GM18520 (cell line): ENCODE measurements around the gene PIGA.
"Not testable (repeated sequence)": the region's sequence is repeated elsewhere in the genome, so short reads cannot be mapped to it uniquely, and the experiment has no call there.

Source experiments
- ATAC-seq: cut with Tn5 transposase; IDR thresholded peaks from one replicate; pipeline ENCODE4 v1.9.1; 2021; ENCODE audit not compliant: unreplicated experiment

Gene PIGA

DNA sequence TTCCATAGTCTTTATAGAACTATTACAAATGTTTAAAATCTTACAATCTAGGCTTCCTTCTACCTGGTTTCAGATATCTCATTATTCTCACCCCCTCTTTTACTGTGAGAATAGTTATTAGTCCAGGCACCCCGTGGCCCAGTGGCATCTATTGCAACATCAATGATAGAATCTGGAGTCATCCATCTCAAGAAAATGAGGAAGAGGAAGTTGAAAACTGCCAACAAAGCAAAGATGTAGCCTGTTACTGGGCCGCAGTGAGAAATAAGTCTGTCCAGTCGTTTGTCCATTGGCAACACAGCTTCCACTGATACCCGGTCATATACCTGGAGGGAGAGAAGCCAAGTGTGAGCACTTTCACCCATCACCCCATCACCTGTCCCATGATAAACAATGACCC, 13.9 kb downstream of the PIGA start:
- ATAC-seq, result no peak

DNA sequence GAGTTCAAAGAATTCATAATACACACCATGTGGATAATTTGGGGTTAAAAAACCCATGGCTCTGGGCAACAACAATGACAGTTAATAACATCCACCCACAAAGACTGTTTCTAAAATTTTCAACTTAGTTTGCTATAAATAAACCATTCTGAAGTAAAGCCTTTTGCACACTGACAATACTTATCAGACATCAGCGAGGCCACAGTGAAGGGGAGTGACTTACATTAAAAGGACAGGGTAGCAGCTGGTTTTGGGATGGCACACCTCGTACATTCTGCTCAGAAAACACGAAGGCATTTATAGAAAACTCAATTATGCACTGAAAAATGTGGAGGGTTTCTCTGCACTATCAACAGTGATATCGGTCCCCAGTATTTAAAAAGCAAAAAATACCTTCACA, 15.0 kb downstream of the PIGA start:
- no peak for ATAC-seq

DNA sequence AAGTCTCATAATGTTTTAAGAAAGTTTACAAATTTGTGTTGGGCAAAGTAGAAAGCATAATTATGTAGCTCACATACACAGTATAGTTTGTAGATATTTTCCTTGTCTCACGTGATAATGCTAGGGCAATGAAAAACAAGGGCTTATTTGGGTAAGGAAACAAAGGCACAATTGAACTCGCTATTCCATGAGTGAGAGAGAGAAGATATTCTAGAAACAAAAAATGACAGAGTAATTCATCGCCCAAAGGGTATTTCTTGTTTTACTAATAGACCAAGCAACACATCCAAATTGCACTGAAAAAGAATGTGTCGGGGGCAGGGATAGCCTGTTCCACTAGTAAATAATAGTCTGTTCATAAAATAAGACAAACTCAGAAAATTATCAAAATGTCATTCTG, 16.2 kb downstream of the PIGA start:
- ATAC-seq, result no peak

DNA sequence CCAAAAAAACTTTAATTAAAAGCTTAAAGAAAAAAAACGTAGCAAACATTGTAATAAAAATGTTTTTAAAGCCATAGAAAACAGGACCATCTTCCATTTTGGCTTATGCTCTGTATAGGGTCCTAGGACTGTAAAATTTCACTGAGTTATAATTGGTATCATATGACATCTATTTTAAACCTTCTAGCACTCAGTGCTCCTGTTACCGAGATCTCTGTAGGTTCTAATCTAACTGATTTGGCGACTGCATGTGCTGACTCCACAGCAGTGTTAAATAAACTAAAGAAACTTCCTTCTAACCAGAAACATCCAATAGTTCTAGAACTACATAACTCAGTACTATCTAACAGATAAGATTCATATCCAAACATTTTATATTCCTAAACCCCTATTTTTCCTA, 19.8 kb downstream of the PIGA start, which contains the start of gene ASB11:
Gene ASB11, minus strand, starts transcription at position 132 of the 400 bp plus-strand sequence. Its CDS starts 35 bp downstream, at position 97.
- no peak for ATAC-seq

DNA sequence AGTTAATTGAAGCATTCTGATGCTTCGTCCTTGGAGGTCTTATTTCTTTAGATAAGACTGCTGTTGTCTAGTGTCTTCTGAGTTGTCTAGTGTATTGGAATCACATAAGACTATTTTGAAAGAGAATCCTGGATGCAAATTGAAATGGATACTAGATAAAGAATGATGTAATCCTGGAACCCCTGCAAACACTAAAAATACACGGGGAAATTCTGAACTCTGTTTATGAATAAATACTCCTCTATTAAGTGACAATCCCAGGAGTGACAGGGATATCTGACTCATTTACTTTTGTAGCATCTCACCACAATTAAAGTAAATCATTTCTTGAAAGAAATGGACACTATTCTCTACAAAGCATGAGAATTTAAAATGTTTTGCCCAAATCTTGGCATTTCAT, 20.9 kb downstream of the PIGA start:
- ATAC-seq, result no peak

DNA sequence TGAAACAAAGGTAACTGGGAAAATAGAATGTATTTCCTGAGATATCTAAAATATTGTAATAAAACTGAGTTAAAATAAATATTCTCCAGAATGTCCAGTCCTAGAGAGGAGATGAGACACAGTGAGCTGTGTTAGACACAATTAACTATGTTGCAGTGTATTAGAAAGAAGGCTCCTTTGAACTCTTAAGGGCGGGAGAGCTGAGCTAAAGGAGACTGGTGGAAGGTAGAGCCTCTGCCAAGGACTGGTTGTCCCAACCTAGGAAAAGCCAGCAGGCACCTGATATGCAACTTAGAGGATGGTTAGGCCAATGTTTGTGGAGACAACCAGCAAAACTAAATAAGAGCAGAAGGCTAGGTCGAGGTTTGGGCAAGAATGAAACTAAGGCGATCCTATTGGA, 24.2 kb downstream of the PIGA start:
- ATAC-seq, result no peak

DNA sequence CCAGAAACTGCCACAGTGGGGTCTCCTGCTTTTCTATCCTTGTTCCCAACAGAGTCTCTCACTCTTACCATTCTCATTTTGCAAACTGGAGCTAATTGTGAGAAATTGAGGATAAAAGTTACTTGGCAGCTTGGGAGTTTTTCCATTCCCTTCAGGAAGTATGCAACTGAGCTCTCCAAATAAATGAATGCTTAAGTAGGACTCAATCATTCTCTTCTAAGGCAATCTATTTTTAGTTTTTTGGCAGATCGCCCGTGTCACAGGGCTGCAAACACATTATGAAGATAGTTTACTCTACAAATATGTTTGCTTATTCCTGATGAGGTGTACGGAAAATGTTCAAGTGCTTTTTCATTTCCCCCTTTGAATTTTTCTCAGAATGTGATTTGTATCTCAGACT, 25.2 kb downstream of the PIGA start:
- no peak for ATAC-seq

DNA sequence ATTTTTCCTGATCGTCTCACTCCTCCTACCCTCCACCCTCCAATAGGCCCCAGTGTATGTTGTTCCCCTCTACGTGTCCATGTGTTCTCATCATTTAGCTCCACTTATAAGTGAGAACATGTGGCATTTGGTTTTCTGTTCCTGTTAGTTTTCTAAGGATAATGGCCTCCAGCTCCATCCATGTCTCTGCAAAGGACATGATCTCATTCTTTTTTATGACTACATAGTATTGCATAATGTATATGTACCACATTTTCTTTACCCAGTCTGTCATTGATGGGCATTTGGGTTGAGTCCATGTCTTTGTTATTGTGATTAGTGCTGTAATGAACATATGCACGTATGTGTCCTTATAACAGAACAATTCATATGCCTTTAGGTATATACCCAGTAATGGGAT, 29.4 kb downstream of the PIGA start:
- not testable (repeated sequence) for ATAC-seq

DNA sequence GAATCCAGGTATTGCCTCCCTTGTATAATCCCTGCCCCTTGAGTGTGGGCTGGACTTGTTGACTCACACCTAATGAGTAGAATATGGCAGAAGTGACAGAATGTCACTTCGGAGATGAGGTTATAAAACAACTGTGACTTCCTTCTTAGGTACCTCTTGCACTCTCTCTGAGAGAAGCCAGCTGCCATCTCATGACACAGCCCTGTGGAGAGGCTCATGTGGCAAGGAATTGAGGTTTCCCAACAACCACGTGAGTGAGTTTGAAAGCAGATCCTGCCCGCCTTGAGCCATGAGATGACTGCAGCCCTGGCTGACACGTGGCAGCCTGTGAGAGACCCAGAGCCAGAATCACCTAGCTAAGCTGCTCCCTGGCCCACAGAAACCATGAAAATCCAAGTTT, 33.4 kb downstream of the PIGA start:
- ATAC-seq, result no peak

DNA sequence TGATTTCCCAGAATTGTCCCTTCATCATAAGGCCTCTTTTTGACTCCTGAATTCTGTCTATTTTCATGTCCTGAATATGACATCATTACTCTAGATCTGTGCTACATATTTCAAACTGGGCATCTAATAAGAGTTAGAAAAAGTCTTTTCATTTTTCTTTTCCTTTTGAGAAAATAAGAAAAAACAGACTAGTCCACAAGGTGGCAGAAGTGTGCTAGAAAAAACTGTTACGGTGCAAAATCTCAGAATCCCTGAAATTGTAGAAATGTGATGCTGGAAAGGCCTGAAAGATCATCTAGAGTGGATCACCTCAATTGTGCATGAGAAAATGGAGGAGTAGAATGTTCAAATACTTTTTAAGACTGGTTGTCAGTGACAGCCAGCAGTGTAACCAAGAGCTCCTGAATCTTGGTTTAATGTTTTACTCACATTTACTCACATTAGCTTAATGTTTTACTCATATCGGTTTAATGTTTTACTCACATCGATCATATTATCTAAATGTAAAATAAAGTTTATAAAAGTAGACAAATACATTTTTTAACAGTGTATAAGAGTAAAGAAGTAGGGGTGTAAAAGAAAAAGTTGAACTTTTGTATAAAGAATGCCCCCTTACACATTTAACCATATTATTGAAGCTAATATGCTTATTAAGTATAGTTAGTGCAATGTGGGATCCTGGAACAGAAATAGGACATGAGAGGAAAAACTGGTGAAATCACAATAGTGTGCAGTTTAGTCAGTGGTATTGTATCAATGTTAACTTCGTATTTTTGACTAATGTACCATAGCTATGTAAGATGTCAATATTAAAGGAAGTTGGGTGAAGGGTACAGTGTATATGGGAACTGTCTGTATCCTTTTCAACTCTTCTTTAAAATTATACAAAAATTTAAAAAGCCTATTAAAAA, 35.1 kb downstream of the PIGA start:
- no peak for ATAC-seq

DNA sequence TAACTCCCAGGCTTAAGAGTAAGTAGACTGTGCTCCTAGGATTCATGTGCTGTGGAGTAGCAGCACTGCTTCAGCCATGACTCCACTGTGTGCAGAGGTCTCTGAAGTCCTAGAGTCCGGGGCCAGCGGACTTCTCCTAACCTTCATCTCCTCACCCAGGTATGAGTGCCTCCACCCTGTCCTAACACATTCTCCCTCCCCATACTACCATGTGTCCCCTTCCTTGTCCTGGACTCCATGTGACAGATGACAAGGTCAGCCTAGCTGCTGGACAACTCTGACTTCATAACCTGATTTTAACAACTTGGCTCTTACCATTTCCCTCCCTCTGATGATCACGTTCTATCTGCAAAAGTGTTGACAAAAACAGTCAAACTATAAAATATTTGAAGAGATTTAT, 36.5 kb downstream of the PIGA start:
- no peak for ATAC-seq

DNA sequence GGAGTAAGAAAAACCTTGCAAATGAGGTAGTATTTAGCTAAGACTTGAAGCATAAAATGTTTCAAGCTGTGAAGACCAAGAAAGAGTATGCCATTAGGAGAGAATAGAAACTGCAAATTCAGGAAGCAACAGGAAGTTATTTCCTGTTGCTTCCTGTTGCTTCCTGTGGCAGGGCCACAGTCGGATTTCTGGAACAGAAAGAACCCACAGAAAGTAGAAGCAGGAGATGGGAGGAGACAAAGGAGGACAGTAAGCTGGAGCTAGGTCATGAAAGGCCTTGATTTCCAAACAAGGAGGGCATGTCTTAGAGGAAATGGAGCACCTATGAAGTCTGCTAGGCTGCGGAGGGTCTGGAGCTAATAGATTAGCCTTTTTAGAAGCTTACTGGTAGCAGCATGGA, 37.1 kb downstream of the PIGA start:
- no peak for ATAC-seq

DNA sequence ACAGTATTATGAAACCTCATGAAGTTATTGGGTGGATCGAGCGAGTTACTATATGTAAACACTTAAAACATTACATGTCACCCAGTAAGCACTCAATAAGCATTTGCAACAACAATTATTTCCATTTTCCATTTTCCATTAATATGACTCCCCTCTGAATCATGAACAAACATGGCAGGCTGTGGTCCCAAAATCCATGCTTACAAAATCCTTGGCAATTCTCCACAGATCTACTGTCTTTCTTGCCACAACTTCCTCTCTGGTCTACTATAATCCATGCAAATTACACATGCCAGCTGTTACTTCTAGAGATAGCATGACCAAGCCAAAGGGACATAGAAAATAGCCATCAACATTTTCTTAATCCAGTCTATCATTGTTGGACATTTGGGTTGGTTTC, 41.9 kb downstream of the PIGA start:
- no peak for ATAC-seq

DNA sequence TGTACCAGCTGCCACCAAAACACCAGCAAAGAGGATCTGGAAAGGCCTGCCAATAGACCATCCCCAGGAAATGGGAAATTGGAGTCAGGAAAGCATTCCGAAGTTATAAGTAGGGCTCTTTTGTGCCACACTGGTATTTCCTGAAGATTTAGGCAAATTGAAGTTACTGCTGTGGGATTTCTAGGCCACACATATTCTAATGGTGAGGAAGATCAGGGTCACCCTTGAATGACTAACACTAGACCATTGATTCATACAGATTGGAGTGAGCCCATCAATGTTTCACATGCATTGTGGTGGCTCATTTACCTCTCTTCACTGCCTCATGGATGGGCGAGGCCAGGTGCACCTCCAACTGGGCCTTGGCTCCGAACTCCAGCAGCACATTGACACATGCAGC, 42.5 kb downstream of the PIGA start:
- no peak for ATAC-seq

DNA sequence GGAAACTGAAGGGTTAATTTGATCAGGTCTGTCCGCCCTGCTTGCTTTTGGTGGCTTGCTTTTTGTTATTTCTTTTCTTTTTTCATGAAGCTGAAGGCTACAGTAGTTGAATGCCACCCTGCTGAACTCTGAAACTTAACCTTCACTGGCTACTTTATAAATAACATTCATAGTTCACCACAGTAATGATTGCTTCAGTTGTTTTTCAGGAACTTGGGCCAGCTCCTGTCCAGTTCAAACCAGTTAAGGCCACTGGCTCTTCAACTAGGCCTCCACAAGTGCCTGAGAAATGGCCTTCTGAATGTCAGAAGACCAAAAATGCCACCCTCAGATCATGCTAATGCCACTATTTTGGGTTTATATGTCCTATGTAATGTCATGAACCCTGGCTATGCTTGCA, 57.7 kb downstream of the PIGA start:
- no peak for ATAC-seq

DNA sequence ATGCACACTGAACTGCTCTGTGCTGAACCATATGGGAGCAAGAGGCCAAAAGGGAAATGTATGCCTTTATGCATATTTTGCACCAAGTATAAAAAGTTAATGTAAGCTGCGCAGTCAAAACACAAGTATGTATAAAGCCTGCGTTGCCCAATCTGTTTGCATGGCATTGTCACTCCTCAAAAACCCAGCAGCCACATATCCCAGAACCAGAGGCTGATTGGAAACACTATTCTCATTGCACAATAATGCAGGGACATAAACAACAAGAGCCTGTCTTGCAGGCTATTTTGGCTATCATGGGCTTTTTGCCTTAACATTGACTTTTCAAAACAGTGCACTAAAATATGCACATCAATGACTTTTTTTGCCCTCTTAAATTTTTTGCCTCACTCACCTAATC, 60.4 kb downstream of the PIGA start:
- ATAC-seq, result no peak

DNA sequence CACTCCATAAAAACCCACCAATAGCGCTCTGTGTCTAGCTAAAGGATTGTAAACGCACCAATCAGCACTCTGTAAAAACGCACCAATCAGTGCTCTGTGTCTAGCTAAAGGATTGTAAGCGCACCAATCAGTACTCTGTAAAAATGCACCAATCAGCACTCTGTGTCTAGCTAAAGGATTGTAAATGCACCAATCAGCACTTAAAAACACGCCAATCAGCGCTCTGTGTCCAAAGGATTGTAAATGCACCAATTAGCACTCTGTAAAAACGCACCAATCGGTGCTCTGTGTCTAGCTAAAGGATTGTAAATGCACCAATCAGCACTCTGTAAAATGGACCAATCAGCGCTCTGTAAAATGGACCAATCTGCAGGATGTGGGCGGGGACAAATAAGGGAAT, 62.0 kb downstream of the PIGA start:
- not testable (repeated sequence) for ATAC-seq

DNA sequence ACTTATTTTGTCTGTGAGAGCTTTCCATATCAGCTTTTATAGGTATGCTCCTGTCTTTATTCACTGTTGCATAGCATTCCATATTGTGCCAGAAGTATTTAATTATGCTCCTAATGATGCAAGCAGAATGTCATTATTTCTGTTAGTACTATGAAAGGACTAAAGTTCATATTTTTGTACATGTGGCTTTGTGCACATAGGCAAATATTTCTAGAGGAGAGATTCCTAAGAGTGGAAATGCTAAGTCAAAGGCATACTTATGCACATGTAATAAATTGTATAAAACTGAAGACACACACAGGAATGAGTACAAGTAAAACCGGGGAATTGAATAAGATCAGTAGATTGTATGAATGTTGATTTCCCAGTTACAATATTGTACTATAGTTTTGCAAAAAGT, 63.6 kb downstream of the PIGA start:
- no peak for ATAC-seq

DNA sequence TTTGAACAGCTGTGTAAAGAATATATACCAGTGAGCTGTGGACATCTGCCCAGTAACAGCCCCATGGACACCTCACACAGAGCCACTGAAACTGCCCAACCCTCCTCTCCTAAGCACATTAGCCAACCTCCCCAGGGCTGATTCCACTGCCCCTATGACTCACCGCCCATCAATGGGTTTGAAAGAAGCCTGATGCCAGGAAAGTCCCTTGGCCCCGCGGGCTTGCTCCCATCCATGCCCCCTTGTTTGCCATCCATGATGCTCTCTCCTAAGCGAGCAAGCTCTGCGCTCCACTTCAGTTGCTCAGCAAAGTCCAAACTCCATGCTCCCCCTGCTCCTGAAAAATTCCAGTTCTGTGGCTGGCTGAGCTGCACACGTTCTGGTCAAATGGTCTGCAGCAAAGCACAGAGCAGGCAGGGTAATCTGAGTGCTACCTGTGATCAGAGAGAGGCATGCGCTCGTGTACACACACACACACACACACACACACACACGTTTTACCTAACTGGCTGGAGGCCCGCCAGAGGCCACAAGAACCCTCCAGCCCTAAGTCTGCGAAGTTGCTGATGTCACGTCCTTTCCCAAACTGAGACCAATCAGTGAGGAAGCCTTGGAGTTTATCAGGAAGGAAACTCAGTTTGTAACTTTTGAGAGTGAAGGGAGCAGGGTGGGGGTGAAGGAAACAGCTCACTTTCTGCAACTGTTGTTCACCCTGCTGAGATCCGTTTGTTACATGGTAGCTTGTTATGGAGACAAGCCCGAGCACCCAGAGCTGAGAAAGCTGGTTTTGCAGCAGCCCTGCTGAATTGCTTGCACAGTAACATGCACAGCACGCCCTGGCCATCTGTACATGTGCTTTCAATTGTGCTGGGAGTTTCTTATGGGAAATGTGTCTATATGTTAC, 65.5 kb downstream of the PIGA start, which contains the start of gene ASB9:
Gene ASB9, minus strand, starts transcription at position 466 of the 904 bp plus-strand sequence. Its CDS starts 209 bp downstream, at position 257.
- no peak for ATAC-seq
